SK-N-SH treated with all-trans-retinoic acid at 6 μM for 48 hours (cell line): ENCODE measurements around the gene FCER2.

Experiments
- ATAC-seq: fragments of 200-7000 bp; cut with Tn5 transposase; 3 replicates; pipeline ENCODE4 v1.9.1; 2020; ENCODE audit warnings: mild to moderate bottlenecking, moderate library complexity
- CREB5 ChIP-seq: fragments of 250-450 bp; sonication (Bioruptor Pico); IDR thresholded peaks from 2 replicates; pipeline ENCODE4 v1.5.1; 2020; ENCODE audit warnings: low read depth, mild to moderate bottlenecking, moderate library complexity
- ISL1 ChIP-seq: fragments of 250-450 bp; sonication (Bioruptor Pico); IDR thresholded peaks from 2 replicates; pipeline ENCODE4 v2.1.2; 2022; ENCODE audit warnings: mild to moderate bottlenecking, moderate library complexity
- RARB ChIP-seq: fragments of 250-450 bp; sonication (Bioruptor Pico); IDR thresholded peaks from 2 replicates; pipeline ENCODE4 v1.8.0; 2021; ENCODE audit warnings: mild to moderate bottlenecking, moderate library complexity
- TOX ChIP-seq: fragments of 250-450 bp; sonication (Bioruptor Pico); IDR thresholded peaks from 2 replicates; pipeline ENCODE4 v1.8.0; 2021; ENCODE audit warnings: mild to moderate bottlenecking, moderate library complexity, borderline replicate concordance
- ZFP30 ChIP-seq: fragments of 450-650 bp; formaldehyde crosslinking; IDR thresholded peaks from 2 replicates; pipeline ENCODE4 v1.5.0; 2022; ENCODE audit warnings: mild to moderate bottlenecking, moderate library complexity
- ZNF565 ChIP-seq: fragments of 450-650 bp; formaldehyde crosslinking; conservative IDR thresholded peaks from 2 replicates; pipeline ENCODE4 v1.5.0; 2020; ENCODE audit warnings: low read depth, mild to moderate bottlenecking, moderate library complexity

FCER2 gene

GRCh38 chr19:7639863-7640348 lies 62.0 kb downstream of the FCER2 start:
- no peak for TF ChIP-seq RARB (CRISPR knock-in tag)
- no peak for TF ChIP-seq ISL1 (CRISPR knock-in tag)
- TF ChIP-seq CREB5 (CRISPR knock-in tag): no peak
- TF ChIP-seq, all 23 proteins: peak for 0
- ATAC-seq: no peak

DNA sequence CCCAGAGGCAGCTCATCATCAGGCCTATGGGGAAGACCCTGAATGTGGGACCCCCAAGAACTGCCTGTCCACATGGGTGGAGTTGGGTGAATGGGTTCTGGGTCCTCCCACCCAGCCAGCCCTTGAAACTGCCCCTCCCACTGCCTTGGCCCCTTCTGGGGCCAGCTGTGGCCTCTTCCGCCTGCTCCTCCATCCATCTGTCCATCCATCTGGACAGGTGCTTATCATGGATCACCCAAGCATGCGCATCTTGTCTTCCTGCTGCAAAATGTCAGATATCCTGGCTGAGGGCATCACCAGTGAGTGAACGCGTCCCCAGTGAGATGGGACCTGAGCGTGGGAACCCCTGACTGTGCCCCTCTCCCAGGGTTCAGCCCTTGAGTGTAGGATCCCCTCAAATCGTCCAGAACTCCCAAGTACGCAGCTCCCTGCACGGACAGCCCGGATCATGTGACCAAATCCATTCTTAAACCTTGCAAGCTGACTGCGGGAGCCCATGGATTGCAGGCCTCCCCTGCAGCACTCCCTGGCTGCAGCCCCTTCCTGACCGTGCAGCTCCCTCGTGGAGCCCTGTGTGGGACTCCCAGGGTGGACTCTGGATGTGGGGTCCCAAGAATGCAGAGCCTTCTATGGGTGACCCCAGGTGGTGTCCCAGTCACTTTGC lies 63.0 kb downstream of the FCER2 start:
- no peak for TF ChIP-seq ZFP30
- TF ChIP-seq TOX (CRISPR knock-in tag): no peak
- no peak for TF ChIP-seq ZNF565 (CRISPR knock-in tag)
- no peak for ATAC-seq
